NCI-H524 (cell line): ENCODE measurements around the gene ATP11B.
A peak's percentile ranks its signal among the peaks of the same experiment; 100 is the strongest.

Experiments
- DNase-seq, 2 experiments: peaks; one replicate each; lab custom pipeline; 2025; lab: John Stamatoyannopoulos, UW

The ATP11B gene

DNA sequence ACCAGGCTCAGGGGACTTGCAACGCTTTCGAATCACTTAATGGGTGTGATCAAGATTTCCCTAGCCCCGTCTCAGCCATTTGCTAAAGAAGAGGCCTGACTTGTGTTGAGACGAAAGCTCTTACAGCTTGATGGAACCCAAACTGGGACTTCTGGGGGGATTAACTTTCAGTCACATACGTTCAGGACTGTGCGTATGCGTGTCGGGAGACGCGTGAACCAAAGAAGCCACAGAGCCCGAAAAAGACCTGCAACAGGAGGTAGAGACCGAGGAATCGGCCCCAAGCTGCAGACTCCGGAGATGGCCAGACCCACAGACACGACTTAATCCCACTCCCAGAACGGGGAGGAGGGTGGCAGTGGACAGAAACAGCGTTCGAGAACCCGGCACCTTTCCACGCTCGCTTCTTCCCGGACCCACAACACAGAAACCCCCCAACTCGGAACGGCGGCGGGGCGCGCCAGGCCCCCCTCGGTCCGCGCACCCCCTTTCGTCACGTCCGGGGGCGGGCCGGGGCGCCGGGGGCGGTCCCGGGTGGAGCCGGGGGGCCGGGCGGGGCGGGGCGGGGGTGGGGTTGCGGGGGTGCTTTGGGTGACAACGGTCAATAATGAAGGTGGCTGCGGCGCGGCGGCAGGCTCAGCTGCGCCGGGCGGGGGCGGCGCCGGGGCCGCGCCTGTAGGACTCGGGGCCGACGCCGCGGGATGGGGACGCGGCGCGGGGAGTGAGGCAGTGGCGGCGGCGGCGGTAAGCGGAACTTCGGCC lies at the start of gene ATP11B:
ATP11B (plus strand) TSS at position 604 of the 762 bp plus-strand sequence. CDS start 256 bp downstream, outside the sequence.
- DNase-seq, result peak; percentile 78 to 85

DNA sequence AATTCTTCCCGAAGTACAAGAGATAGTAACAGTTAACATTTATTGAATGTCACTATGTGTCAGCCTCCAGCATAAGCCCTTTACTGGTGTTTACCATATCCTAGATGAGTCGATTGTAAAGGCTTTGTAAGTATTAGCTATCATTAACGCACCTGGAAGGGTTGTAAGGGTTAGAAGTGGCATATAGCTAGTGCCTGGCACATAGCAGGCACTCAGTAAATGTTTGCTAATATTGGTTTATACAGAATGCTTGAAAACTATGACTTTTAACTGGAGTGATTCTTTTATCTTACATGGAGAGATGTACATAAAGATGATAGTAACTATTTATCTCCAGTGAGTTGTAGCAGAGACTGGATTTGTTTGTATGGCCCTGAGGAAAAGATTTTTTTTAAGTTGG lies 46.3 kb upstream of the ATP11B start:
- no peak for DNase-seq

DNA sequence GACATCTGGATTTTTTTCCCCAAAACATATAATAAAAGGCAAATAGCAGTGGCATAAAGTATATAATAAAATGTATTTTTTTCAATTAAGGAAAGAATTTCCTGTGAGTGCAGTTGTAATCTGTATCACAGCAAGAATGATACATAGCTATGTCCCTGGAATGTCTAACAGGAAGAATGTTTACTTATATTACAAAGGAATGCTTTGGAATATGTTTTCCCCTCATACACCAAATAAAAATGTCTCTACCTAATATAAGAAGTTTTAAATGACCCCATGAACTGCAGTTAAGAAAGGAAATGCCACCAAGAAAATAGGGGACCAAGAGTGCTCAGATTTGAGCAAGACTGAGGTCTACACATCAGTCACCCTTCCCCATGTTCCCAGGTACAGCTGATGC lies 38.0 kb upstream of the ATP11B start:
- no peak for DNase-seq

DNA sequence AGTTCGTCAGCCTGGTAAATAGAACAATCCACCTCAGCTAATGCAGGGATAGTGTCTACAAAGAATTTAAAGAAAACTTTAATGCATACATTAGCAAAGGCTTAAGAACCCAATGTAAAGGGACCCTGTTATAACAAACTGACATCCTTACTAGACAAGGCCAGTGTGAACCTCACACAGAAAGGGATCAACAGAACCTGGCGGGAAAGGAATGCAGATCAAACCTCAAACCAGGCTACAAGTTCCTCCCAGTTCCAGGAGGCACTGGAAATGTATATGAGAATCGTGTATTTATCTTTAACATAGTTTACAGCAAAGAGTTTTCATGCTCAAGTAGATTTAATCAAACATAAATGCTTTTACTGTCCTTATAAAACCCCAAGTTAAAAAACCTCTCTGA lies 37.6 kb upstream of the ATP11B start:
- no peak for DNase-seq

DNA sequence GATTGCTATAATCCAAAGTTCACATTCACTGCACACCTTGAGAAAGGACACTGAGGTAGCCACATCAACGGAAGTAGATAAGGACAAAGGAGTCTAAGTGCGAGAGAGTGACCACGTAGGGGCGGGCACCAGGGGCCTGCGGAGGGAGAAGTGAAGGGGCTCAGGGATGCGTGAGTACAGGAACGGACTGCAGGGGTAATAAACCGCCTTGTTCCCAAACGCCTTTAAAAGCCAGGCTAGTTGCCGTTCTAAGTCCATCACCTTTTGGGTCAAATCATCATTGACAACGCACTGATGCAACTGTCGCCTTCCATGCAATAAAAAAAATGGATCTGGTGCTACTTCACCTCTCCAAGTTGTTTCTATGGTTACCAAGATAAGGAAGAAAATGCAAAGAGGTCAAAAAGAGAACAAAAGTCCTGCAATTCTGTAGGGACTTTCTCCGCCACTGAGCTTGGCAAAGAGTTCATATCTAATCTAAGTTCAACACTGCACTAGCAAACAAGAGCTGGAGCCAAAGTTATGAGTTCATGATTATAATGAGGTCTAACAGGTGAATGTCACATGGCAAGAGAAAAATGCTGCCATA lies 32.6 kb upstream of the ATP11B start:
- DNase-seq, result no peak

DNA sequence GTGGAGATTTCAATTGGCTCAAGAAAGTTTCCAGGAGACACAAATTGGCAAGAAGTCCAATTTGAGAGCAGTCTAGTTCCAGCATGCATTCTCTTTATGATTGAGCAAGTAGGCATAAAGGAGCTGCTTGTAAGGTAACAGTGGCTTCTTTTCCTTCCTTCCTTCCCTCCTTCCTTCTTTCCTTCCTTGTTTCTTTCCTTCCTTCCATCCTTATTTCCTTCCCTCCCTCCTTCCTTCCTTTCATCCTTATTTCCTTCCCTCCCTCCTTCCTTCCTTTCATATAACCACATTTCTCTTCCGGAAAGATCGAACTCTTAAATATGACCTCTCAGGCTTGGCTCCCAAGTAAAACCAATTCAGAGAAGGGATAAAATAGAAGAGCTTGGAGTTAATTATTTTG lies 29.4 kb upstream of the ATP11B start:
- DNase-seq, result no peak

DNA sequence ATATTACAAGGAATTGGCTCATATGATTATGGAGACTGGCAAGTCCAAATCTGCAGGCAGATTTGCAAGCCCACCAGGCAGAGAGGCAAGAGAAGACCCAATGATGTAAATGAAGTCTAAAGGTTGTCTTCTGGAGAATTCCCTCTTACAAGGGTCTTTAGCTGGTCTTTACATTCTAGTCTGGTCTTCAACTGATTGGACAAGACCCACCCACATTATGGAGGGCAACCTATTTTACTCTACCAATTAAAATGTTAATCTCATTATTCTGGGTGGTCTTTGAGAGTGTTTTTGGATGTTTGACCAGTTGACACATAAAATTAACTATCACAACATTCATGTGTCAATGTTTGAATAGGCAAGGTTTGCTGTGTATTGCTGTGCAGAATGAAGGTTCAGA lies 28.0 kb upstream of the ATP11B start:
- no peak for DNase-seq

DNA sequence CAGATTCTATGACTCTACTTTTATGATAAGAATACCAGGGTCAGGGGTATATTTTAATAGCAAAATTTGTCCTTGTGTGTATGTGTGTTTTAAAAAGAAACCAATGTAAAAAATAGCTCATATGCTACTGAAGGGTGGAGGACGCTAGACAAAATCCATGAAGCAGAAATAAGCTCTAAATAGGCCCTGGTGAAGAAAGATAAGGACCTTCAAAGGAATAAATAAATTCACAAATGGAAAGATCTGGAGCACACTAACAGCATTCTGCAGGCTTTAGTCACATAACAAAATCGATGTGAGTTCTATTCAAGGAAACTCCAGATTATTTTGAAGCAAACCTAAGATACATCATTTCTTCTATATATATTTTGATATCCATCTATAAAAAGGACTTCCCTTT lies 27.2 kb upstream of the ATP11B start:
- no peak for DNase-seq

DNA sequence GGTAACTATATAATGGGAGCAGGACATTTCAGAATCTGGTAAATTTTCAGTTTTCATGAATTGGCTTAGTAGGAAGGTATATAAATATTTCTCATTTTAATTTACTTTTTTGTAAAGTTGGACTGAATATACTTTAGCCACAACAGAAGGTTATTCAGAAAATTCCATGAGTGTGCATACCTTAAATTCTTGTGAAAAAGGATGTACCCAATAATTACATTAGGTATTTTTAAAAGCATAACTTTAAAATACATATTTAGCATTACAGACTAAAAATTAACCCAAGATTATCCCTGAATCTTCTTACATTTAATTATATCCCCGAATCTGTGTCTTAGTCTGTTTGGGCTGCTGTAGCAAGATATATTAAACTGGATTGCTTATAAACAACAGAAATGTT lies 24.9 kb upstream of the ATP11B start:
- no peak for DNase-seq

DNA sequence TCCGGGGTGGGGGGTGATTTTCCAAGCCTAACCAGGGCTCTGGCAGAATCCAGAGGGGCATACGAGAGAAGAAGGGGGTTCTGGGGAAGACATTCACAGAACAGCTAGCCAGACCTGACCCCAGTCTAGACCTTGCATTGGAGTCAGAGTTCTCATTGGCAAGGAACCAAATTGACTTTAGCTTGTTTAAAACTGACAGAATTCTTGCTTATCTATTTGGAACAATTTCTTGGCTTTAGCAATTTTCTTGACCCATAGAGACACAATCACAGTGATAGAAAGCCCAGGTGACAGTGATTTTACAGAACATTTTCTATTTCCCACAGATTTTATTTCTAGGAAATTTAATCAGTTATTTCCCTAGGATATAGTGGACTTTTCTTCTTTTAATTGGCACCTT lies 23.6 kb upstream of the ATP11B start:
- DNase-seq, result no peak

DNA sequence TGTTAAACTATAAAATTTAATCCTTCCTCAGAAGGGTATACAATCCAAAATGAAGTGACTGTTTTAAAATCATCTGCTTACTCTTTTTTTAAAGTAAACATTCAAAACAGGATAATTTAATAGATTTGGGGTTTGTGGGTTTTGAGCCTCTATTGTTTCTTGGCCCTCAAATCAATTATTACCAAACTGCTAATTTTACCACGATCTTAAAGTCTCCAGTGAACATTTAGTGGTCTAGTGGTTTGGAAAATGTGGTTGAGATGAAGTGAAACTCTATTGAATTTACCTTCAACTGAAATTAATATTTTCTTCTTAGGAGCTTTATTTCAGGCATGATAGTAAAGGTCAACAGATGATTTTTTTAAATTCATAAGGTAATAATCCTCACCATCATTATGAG lies 11.2 kb upstream of the ATP11B start:
- DNase-seq, result no peak

DNA sequence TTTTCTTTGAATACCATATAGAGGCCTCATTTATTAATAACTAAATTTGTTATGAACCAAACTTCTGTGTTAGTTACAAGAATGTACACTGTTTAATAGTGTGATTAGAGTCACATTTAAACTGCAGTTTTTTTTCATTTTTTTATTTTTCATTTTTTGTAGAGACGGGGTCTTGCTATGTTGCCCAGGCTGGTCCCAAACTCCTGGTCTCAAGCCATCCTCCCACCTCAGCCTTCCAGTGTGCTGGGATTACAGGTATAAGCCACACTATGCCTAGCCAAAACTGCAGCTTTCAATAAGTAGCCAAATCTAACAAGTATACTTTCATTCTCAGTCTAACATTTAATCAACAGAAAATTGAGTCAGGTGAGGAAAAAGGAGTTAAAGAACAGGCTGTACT lies 10.2 kb upstream of the ATP11B start:
- no peak for DNase-seq

DNA sequence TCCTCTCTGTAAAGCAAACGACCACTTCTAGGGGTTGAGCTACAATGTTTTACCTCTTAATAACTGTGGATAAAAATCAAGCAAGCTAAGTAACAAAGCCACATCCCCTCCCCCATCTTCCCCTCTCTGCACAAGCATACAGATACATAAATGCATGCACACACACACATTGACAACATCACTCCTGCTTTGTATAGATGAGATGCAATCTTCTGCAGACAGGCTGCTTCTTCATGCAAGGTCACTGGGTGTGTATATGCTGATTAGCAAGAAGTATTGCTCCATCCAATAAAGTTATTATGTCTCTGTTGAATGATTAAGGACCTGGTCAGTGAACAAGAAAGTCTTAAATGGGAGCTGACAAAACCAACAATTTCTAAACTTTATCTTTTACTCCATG lies 8.8 kb upstream of the ATP11B start:
- DNase-seq, result no peak

DNA sequence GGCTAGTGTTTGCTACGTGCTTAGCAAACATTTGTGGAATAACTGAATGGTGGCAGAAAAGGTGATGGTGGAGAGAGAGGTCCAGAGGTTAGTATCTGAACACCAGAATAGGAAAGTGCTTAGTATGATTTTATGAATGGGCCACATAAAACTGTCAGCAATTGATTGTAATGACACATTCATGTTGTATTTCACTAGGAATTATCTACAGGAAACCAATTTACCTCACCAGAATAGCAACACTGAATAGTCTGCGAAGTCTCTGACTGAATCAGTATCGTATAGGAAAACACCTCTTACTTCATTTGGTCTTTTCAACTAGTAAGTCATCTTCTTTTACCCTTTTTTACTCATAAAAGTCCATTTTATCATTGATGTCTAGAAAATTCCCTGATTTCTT lies 8.2 kb upstream of the ATP11B start:
- DNase-seq, result no peak

DNA sequence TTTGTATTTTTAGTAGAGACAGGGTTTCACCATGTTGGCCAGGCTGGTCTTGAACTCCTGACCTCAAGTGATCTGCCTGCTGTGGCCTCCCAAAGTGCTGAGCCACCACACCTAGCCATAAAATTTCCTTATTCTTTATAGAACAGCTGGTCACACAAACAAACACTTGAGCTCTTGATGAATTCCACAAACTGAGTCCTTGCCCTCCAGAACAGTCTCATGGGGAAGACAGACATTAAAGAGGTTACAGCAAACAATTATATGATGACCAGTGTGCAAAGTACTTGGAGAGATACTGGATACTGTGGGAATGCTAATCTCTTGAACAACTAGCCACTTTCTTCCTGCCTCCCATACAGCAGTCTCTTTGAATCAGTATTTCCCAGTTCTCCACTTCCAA lies 7.5 kb upstream of the ATP11B start:
- no peak for DNase-seq

DNA sequence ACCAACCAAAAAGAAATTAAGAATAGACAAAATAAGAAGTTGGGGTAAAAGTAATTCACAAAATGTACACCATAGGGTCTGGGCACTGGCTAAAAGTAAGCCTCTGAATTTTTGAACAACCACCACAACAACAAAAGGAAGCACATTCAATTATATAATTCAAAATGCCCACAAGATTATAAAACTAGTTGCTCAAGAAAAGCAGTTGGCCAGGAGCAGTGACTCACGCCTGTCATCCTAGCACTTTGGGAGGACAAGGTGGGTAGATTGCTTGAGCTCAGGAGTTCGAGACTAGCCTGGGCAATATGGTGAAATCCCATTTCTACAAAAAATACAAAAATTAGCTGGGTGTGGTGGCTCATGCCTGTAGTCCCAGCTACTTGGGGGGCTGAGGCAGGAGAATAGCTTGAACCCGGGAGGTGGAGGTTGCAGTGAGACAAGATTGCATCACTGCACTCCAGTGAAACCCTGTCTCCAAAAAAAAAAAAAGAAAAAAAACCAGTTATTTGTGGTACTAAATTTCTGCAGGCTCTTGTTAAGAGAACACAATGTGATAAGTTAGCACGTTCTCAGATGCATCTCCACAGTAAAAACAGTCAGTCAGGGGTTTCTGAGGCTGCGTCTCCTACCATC lies 6.6 kb upstream of the ATP11B start:
- DNase-seq, result no peak

DNA sequence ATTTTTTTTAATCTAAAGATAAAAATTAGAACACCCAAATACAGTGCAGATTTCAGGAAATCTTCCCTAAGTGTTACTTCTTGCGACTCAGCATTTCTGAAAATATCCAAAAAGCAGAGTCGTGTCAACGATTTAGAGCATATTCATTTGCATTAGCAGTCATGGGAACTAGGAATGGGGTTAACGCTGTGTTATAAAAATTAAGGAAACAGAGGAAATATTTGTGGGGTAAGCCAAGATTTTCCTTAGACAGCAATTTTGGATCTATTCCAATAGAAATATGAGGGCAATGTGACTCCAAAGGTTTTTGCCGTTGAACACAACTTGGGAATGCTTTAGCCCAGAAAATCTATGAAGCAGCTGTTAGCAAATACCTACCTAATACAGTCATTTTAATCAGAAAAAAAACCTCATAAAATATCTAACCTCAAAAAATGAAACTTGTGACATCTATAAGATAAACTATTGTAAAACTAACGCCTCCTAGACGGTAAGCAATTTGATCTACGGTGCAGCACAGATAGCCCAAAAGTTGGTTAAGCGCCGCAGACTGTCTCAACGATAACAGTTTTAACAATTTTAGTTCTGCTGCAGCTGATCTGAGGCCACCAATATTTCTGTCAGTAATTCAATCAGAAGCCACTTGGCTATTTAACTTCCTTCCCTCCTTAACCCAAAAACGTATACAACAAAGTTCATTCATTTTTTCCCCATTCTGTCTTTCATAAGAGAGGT lies 5.8 kb upstream of the ATP11B start:
- no peak for DNase-seq

DNA sequence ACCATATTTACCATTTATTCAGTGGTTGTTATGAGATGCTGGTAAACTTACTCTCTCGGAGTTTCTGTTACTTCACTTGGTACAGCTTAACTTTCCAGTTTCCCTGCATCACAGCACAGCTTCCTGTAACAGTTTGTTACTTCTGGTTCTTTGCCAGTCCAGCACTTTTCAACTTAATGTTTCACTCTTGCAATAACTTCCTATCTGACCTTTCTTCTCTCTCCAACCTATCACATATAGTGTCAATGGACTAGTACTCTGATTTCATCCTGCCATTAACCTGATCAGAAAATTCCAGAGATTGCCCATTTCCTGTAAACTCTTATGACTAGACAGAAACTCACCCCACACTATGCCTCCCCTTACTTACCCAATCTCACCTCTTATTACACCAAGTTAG lies 3.9 kb upstream of the ATP11B start:
- no peak for DNase-seq

DNA sequence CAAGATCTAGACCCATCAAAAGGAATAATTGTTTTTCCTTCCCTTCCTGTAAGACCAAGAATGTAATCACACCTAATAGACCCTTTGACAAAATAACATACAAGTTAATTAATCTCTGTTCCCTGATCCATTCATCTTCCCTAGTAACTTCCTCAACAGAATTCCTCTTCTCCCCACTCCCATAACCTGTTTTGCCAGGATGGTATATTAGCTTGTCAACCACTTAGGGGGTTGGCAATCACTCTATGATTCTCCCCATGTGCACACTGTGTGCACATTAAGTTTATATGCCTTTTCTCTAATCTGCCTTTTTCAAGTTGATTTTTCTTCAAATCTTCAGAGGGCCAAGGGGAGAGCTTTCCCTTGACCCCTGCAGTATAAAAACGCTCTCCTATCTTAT lies 2.7 kb upstream of the ATP11B start:
- DNase-seq, result no peak

DNA sequence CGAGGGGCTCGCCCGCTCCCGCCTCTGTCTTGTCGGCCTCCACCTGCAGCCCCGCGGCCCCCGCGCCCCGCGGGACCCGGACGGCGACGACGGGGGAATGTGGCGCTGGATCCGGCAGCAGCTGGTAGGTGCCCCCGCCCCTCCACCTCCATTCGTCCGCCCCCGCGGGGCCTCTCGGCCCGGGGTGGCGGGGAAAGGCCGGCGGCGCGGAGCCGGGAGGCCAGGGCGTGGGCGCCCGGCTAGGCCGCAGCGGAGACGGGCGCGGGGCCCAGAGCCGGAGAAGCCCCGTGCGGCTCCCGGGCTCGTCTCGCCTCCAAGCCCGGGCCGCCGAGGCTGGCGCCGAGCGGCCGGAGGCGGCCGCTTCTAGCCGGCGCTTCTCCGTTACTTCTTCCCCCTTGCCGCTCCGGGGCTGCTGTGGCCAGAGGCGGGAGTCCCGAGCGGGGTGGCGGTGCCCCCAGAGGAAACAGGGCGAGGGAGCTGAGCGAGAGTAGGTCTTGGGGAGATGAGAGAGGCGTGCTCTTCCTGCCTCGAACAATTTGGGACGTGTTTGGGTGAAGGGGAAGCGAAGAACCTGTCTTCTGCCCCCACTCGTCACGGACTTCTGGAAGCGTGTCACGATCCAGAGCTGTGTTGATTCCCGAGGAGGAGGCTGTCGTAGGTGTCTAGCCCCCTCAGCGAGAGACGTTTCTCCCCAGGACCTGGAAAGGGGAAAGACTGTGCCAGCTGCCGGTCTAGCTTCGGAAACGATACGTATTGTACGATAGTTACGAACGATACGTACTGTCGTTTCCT lies 555 bp downstream of the ATP11B start:
- DNase-seq, result peak; percentile 52 to 58

DNA sequence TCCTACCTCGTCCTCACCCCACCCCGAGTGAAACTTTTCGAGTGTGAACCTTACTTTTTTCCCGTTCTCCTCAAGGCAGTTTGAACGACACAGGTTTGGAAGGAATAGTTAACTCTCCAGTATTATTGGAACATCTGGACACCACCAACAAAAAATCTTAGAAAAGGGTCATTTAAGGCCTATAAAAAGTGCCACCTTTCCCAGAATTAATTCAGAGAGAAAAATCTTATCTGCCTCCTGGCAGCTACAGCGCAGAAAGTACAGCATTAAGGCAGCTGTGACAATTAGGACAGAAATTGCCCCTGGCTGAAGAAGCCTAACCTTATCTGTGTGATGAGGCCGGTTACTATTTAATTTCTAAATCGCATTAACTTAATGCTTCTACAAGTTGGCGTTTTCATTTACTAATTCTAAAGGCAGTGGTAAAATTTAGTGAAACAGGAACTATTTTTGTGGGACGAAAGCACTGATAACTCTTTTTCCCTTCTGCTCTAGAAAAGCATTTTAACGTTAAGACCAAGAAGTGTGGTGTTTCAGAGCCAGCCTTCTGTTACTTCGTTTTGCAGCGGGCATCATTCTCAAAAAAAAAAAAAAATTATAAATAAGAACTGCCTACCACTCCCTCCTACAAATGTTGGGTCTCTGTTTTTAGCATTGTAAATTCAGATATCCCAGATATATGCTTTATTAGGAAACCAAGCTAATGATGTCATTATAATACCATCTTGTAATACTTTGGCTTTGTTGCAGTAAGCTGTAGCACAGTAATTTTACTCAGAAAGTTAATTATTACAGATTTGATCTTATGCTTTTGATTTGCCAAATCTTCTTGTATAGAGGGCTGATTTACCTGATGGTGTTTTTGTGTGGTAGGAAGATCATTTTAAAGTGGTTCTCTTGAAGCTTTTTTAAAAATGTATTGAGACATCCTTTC lies 1.4 kb downstream of the ATP11B start:
- DNase-seq, result peak in 1 of 2 experiments; percentile 34
